Aorta (tissue), 5 donors: ENCODE results near the gene YJU2. TPM values are rescaled to one million over a fixed set of nuclear protein-coding genes. Genes with fewer than 3 reads are reported as not detected.
"Not testable (repeated sequence)": the region's sequence is repeated elsewhere in the genome, so short reads cannot be mapped to it uniquely, and the experiment has no call there.

Source experiments
- ATAC-seq: fragments of 200-7000 bp; cut with Tn5 transposase; one replicate; pipeline ENCODE4 v1.9.1; 2022; ENCODE audit warnings: moderate library complexity; ENCODE audit not compliant: low FRiP score
- DNase-seq, 2 donors: peaks; one replicate each; pipeline ENCODE4 v3.0.0-alpha.2; 2020
- H3K27ac ChIP-seq, 2 donors: one replicate each; pipeline ENCODE4 v1.5.1; 2013; ENCODE audit warnings: low read length in 2 of 2, mild to moderate bottlenecking in 2 of 2, moderate library complexity in 2 of 2, control low read depth in 1 of 2, inconsistent platforms in 1 of 2, low read depth in 1 of 2
- H3K27me3 ChIP-seq, 2 donors: one replicate each; pipeline ENCODE4 v1.6.1; 2013; ENCODE audit warnings: control low read depth in 1 of 2, low read length in 1 of 2, mild to moderate bottlenecking in 1 of 2, moderate library complexity in 1 of 2; ENCODE audit not compliant: insufficient read depth in 2 of 2, control insufficient read depth in 1 of 2
- H3K36me3 ChIP-seq, 2 donors: one replicate each; pipeline ENCODE4 v1.6.1; 2013; ENCODE audit warnings: control low read depth in 1 of 2, low read length in 1 of 2, mild to moderate bottlenecking in 1 of 2; ENCODE audit not compliant: insufficient read depth in 2 of 2, control insufficient read depth in 1 of 2
- H3K4me1 ChIP-seq, 2 donors: one replicate each; pipeline ENCODE4 v1.6.1; 2013; ENCODE audit warnings: low read length in 2 of 2, control low read depth in 1 of 2, mild to moderate bottlenecking in 1 of 2, moderate library complexity in 1 of 2; ENCODE audit not compliant: insufficient read depth in 2 of 2, control insufficient read depth in 1 of 2
- H3K4me3 ChIP-seq, 2 donors: one replicate each; pipeline ENCODE4 v1.5.1; 2013; ENCODE audit warnings: low read length in 2 of 2, control low read depth in 1 of 2, mild to moderate bottlenecking in 1 of 2
- H3K9me3 ChIP-seq: one replicate; pipeline ENCODE4 v1.6.1; 2013; ENCODE audit warnings: mild to moderate bottlenecking, low read length; ENCODE audit not compliant: control insufficient read depth
- WGBS, 2 donors: extraction: QIAGEN DNeasy Blood & Tissue Kit; methylation state at CpG; one replicate each; pipeline ENCODE4 v1.1.7; 2013; 5-methylcytosine and 5-hydroxymethylcytosine counted together
- intact Hi-C, 2 donors: fragments of 100-400 bp; cut with DNase I; formaldehyde crosslinking; loops; one replicate each; pipeline versions ENCODE4 v1.14.2 to v1.15.0; 2022
- polyA plus RNA-seq, 2 donors: library from polyadenylated mRNA; stranded (reverse); fragments of 200-250 nt; gene quantifications; one replicate each; pipeline ENCODE4 v1.2.3, GENCODE V29; 2013
- total RNA-seq, 2 donors: library from RNA; stranded (reverse); fragmentation: NEBNext Ultra II Directional; extraction: Animal tissue kit (Norgen Biotek cat#: 25700); gene quantifications; one replicate each; pipeline ENCODE4 v1.2.1, GENCODE V29; 2021
- donor health status: healthy with polysubstance abuse.
- donor health status: Bipolar disorder and iron deficiency.
- donor health status: DM: no; HTN: no; CAD: no.
- donor health status: DM: no; HTN: no; CAD: no.
- donor health status: DM: yes; HTN: yes; CAD: no.

The YJU2 gene
- total and polyA plus RNA-seq, 4 donors = 12.4 to 25.2 (median 13.7) TPM

DNA sequence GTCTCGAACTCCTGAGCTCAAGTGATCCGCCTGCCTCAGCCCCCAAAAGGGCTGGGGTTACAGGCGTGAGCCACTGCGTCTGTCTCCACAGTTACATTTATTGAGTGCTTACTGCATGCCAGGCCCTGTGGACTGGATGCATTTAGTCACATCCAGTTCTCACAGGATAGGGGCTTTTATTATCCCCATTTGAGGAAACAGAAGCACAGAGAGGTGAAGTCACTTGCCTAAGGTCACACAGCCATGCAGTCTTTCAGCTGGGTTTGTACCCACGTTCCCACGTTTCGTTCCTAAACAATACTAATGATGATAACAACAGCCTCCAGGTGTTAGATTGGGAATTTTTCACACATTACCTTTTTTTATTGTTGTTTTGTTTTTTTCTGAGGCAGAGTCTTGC lies 26.7 kb upstream of the YJU2 start:
- Histone ChIP-seq H3K4me3 (no peak overlapping the region), H3K9me3 (no peaks in the 10 kb centered on the region), H3K4me1 (no peaks in the 10 kb centered on the region), H3K36me3 (no peaks in the 10 kb centered on the region), H3K27ac (no peak overlapping the region), H3K27me3 (no peaks in the 10 kb centered on the region)
- DNase-seq (no peak), ATAC-seq (no peak)
- intact Hi-C loops = no loop called here
- 90 to 92% methylated on average over 7 of the region's 7 CpGs for WGBS, 2 donors

DNA sequence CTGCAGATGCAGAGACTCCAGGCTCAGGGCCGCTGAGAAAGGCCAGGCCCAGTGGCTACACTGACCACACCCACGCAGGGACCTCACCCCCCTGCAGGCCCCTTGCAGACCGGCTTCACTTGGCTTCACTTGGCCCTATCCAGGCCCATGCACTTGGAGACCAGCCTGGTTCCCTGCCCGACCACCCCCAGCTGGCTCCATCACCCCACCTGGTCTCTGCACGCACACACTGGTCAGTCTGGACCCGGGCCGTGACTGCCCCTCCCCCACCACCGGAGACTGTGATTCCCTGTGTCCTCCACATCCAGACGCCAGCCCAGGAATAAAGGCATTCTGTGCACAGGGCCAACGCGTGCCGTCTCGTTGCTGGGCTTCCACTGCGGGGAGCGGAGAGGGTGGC lies 22.4 kb upstream of the YJU2 start:
- no peaks in the 10 kb centered on the region for H3K36me3 ChIP-seq
- H3K27me3 ChIP-seq = no peaks in the 10 kb centered on the region
- H3K27ac ChIP-seq = no peak overlapping the region
- H3K4me3 ChIP-seq = no peak overlapping the region
- no peaks in the 10 kb centered on the region for H3K9me3 ChIP-seq
- ATAC-seq = no peak
- WGBS, 2 donors = 71 to 74% methylated on average over 15 of the region's 15 CpGs
- no peaks in the 10 kb centered on the region for H3K4me1 ChIP-seq
- intact Hi-C loops = no loop called here
- no peak for DNase-seq

DNA sequence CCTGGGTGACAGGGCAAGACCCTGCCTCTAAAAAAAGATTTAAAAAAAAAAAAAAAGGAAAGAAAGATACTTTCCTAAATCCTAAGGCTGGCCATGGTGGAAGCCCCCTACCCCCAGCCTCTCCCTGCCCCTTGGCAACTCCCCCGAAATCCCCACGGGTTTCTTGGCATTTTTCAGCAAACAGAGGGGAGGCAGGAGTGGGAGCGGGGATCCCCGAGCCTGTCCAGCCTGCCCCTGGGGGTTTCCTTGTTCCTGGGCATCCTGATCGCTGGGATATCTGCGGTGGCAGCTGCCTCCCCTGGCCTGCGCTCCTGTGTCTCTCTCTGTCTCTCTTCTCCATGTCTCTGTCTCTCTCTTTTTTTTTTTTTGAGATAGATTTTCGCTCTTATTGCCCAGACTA lies 21.0 kb upstream of the YJU2 start:
- DNase-seq (no peak), ATAC-seq (no peak)
- no peaks in the 10 kb centered on the region for H3K4me1 ChIP-seq
- no peaks in the 10 kb centered on the region for H3K27me3 ChIP-seq
- H3K9me3 ChIP-seq = no peaks in the 10 kb centered on the region
- no peak overlapping the region for H3K4me3 ChIP-seq
- intact Hi-C loops = no loop called here
- WGBS, 2 donors = 76 to 79% methylated on average over 8 of the region's 8 CpGs
- no peak overlapping the region for H3K27ac ChIP-seq
- no peaks in the 10 kb centered on the region for H3K36me3 ChIP-seq

DNA sequence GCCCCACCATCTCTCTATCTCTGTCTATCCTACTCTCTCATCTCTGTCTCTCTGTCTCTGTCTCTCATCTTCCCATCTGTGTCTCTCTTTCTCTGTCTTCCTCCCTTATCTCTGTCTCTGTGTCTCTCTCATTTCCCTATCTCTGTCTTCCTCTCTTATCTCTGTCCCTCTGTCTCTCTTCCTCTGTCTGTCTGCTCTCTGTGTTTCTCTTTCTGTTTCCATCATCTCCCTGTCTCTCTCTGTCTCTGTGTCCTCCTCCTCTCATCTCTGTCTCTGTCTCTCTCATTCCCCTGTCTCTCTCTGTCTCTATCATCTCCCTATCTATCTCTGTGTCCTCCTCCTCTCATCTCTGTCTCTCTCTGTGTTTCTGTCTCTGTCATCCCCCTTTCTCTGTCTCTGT lies 19.1 kb upstream of the YJU2 start:
- no peaks in the 10 kb centered on the region for H3K4me1 ChIP-seq
- ATAC-seq (no peak), DNase-seq (no peak)
- no peak overlapping the region for H3K4me3 ChIP-seq
- no peaks in the 10 kb centered on the region for H3K27me3 ChIP-seq
- intact Hi-C loops = no loop called here
- H3K9me3 ChIP-seq = no peaks in the 10 kb centered on the region
- no peak overlapping the region for H3K27ac ChIP-seq
- H3K36me3 ChIP-seq = no peaks in the 10 kb centered on the region

GRCh38 chr19:4228765-4229178 lies 18.1 kb upstream of the YJU2 start:
- Histone ChIP-seq H3K27ac (no peak overlapping the region), H3K27me3 (no peaks in the 10 kb centered on the region), H3K4me1 (no peaks in the 10 kb centered on the region), H3K4me3 (no peak overlapping the region), H3K9me3 (no peaks in the 10 kb centered on the region), H3K36me3 (no peaks in the 10 kb centered on the region)
- intact Hi-C loops = no loop called here
- ATAC-seq = no peak
- WGBS, 2 donors = 66 to 67% methylated on average over 2 of the region's 2 CpGs
- DNase-seq = no peak

GRCh38 chr19:4229179-4229931 lies 17.5 kb upstream of the YJU2 start, which contains the start of gene EBI3:
Gene EBI3, plus strand, starts transcription at chr19:4229523. Its CDS starts 28 bp downstream, at chr19:4229551.
- no peak for ATAC-seq
- no peaks in the 10 kb centered on the region for H3K36me3 ChIP-seq
- no peaks in the 10 kb centered on the region for H3K4me1 ChIP-seq
- H3K27me3 ChIP-seq = no peaks in the 10 kb centered on the region
- no peak within 1 kb of the TSS for H3K4me3 ChIP-seq
- 12 to 15% methylated on average over 19 of the region's 19 CpGs for WGBS, 2 donors
- H3K27ac ChIP-seq = no peak within 1 kb of the TSS
- DNase-seq = peak in 1 of 2 donors; percentile 58
- intact Hi-C loops = no loop called here
- H3K9me3 ChIP-seq = no peaks in the 10 kb centered on the region

DNA sequence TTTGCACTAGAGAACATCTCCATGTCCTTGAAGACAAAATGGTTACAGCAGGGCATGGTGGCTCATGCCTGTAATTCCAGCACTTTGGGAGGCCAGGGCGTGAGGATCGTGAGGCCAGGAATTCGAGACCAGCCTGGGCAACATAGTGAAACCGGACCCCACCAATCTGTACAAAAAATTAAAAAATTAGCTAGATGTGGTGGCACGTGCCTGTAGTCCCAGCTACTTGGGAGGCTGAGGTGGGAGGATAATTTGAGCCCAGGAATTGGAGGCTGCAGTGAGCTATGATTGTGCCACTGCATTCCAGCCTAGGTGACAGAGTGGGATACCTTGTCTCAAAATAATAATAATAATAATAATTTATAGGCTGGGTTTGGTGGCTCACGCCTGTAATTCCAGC lies 16.6 kb upstream of the YJU2 start:
- H3K27ac ChIP-seq, H3K27me3 ChIP-seq, ATAC-seq, H3K9me3 ChIP-seq, H3K4me3 ChIP-seq, intact Hi-C loops, H3K36me3 ChIP-seq, H3K4me1 ChIP-seq, DNase-seq: not testable (repeated sequence)
- whole genome bisulfite sequencing, 2 donors = 86% methylated on average over 6 of the region's 6 CpGs

GRCh38 chr19:4231521-4231920 lies 15.4 kb upstream of the YJU2 start:
- intact Hi-C loops, H3K27ac ChIP-seq: not testable (repeated sequence)

DNA sequence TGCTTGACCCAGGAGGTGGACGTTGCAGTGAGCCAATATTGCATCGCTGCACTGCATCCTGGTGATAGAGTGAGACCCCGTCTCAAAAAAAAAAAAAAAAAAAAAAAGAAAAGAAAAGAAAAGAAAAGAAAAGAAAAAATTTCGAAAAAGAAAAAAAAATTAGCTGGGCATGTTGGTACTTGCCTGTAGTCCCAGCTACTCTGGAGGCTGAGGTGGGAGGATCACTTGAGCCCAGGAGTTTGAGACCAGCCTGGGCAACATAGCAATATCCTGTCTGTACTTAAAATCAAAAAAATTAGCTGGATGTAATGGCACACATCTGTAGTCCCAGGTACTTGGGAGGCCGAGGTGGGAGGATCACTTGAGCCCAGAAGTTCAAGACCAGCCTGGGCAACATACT lies 14.7 kb upstream of the YJU2 start:
- H3K27ac ChIP-seq, intact Hi-C loops, H3K27me3 ChIP-seq, H3K36me3 ChIP-seq, H3K4me1 ChIP-seq, ATAC-seq, H3K9me3 ChIP-seq, DNase-seq, H3K4me3 ChIP-seq: not testable (repeated sequence)
- 75 to 84% methylated on average over 5 of the region's 5 CpGs for WGBS, 2 donors

More at GRCh38 chr19:4231521-4231920, 15.4 kb upstream of the YJU2 start:
- 87 to 90% methylated on average over 6 of the region's 6 CpGs for WGBS, 2 donors
- not testable (repeated sequence) for ATAC-seq, DNase-seq, H3K9me3 ChIP-seq, H3K27me3 ChIP-seq, H3K36me3 ChIP-seq, H3K4me1 ChIP-seq, H3K4me3 ChIP-seq
